Right kidney (tissue), 1 donor: ENCODE measurements around the gene FBN1.

Experiments
- DNase-seq: peaks from one replicate; pipeline ENCODE4 v3.0.0-alpha.2; 2016

FBN1 gene

GRCh38 chr15:48365575-48365974 lies 279.9 kb downstream of the FBN1 start:
- no peak for DNase-seq

- no peak for DNase-seq
These were observed 282.0 kb downstream of the FBN1 start for GRCh38 chr15:48363474-48363873.

- no peak for DNase-seq
These were observed 283.8 kb downstream of the FBN1 start for GRCh38 chr15:48361685-48362084.

- no peak for DNase-seq
These were observed 284.7 kb downstream of the FBN1 start for GRCh38 chr15:48360841-48361240.
